NCI-H524 (cell line): Measurements from ENCODE around the gene DRAM1.
"Not testable (repeated sequence)": the region's sequence is repeated elsewhere in the genome, so short reads cannot be mapped to it uniquely, and the experiment has no call there.

ENCODE experiments used
- DNase-seq, 2 experiments: peaks; one replicate each; lab custom pipeline; 2025; lab: John Stamatoyannopoulos, UW

The DRAM1 gene

DNA sequence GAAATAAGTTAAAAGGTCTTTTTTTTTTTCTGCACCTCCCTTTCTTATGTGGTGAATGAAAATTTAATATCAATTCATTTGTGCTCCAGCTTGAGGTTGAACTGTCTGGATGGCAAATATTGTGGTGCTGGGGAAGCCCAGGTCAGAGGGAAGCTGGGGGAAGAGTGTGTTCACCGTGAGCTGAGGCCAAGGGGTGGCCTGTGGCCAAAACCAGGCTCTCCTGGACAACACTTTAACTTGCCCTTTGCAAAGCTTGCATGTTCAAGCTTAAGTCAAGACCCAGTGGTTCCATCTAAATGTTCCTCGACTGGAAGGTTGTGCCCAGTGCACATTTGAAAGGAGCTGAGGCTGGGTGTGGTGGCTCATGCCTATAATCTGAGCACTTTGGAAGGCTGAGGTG, 28.8 kb downstream of the DRAM1 start:
- no peak for DNase-seq

DNA sequence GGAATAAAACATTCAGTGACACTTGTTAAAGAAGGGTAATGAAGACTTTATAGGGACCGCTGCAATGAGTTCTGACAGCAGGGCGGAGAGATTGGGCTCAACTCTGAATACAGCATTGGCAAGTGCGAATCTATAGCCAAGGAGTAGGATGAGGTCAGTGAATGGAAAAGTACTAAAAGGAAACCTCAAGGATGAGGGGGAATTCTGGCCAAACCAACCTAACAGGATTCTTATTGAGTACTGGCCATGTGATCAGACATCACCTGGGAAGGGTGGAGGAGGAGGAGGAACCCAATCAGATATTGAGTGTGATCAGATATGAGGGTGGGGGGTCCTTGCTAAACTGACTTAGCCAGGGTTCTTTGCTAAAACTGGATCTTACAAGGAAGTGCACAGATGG, 31.0 kb downstream of the DRAM1 start:
- DNase-seq, result no peak

DNA sequence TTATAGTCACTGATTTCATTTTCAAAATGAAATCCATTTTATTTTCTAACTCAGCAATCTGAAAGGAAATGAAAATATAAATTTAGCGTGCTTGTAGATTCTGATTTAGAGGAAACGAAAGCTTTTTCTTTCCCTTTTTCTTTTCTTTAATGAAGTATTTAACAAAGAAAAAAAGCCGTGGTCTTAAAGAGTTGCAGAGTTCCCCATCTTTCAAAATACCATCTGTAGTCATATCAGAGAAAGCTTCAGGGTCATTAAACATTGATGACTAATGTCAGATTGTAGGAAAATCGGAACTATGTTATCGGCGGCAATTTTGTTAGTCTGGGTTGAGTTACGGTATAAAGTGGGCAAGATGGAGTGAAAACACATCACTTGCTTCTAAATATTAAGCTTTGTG, 32.3 kb downstream of the DRAM1 start:
- DNase-seq, result no peak

DNA sequence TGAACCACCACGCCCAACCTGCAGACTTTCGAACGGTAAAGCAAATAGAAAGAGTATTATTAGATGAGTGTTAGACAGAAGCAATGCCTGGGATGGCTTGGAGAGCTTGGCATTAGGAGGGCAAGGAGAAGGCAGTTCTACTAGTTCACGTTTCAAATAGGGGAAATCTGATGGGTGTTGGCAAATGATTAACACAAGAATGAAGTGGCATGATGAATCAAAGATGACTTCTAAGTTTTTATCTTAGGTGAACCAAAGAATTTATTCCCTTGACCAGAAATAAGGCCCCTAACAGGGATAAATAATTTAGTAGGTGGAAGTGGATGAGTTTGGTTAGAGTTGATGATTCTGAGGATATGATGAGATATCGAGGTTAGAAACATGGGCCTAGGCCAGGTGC, 38.5 kb downstream of the DRAM1 start:
- no peak for DNase-seq

DNA sequence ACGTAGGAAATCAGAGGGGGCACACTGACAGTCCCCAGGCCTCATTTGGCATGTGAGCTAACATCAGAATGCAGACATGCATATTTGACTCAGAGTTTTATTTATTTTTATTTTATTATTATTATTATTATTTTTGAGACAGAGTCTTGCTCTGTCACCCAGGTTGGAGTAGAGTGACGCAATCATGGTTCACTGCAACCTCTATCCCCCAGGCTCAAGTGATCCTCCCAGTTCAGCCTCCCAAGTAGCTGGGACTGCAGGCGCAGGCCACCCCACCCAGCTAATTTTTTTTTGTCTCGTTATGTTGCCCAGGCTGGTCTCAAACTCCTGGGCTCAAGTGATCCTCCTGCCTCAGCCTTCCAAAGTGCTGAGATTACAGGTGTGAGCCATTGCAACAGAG, 41.4 kb downstream of the DRAM1 start:
- DNase-seq, result not testable (repeated sequence)

DNA sequence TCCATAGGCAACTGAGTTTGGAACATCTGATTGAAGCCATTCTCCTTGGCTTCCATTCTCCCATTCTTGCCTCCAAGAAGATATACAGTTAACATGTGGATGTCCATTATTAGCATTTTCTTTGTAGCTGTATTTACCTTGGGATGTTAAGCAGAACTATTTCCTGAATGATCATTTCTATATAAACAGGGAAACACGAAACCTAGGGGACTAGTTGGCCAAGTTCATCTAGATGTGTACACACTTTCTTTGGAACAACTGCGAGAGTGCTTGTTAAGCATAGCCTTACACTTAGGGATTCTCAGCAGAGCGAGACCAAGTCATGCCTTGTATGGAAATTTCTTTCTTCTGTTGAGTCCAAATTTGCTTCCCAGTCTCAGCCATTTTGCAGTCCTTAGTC, 42.1 kb downstream of the DRAM1 start:
- DNase-seq, result no peak

DNA sequence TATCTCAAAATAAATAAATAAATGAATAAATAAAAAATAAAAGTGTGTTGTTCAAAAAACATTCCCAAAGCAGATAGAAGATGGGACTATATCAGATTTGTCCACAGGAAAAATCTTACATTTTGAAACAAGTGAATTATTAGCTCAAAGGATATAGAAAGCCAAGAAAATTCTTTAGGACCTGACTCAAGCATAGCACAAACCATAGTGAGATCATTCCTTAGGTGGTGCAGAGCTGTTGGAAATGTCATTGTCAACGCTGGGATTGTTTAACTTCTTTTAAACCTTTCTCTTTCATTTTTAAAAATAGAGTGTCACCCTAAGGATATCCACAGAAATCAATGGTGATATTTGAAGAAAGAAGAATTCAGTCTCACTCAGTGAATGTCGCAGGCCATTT, 43.5 kb downstream of the DRAM1 start:
- no peak for DNase-seq

DNA sequence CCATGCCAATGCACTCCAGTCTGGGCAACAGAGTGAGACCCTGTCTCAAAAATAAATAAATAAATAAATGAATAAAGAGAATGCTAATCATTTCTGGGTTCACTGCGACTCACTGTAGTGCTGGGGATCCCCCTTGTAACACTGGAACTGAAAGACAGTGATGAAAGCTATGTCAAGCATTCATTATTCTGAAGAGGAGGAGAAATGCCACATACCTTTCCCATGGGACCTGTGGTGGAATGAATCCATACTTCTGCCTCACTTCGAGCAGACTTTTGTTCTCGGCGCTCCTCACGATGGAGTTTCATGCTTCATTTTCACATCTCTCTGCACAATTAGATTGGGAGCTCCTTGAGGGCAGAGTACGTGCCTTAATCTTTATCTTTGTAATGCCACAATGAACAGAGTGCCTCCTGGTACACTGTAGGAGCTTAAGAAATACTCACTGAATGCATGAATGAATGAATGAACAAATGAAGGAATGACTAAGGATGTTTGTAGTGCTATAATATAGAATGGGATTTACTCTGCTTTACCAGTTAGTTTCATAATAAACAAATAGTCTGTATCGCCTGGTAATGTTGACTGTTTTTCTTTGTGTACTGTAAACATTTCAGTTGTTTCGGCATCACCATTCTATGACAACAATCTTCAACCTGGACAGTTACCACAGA, 45.8 kb downstream of the DRAM1 start:
- DNase-seq, result no peak

DNA sequence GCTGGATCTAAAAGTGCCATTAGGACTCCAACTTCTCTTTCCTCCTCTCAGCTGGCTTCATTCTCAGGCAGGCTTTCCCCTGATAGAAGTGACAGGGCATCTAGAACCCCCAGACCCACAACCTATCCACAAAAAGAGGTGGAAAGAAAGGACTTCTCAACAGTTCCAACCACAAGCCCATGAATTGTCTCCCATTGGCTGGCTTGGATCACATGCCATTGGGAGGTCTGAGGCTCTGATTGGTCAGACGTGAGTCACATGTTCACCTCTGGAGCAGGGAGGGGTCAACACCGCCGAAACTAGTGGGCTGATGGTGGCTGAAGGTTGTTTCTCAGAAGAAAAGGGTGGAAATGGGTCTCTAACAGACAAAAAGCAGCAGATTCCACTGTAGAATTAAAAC, 47.2 kb downstream of the DRAM1 start:
- DNase-seq, result no peak

DNA sequence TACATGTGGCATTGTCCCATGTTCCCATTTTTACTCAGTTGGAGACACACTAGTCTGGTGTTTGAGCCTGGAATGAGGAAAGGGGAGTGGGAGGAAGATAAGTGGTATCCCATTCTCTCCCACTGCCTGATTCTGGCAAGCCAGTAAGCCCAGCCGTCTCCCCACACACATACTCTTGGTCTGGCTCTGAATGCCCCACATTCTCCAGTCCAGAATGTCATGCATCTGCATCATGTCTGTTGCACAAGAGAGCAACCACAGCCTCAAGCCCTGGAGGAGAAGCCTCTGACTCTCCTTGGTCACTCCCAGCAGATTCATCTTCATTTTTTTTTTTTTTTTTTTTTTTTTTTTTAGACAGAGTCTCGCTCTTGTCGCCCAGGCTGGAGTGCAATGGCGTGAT, 48.0 kb downstream of the DRAM1 start:
- no peak for DNase-seq

DNA sequence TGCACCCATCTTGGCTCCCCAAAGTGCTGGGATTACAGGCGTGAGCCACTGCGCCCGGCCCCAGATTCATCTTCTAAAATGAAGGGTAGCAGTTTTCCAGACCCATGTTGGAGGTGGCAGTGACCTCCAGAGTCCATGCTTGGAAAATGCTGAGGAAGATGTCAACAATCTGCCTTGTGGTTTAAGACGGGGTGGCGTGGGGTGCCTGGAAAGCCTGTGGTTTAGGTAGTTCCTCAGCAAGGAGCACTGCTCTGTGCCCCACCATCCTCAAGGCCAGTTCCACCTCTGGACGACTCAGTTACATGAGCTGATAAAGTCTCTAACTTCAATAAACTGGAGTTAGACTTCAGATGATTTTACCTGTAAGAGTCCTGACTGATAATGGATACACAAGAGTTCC, 48.6 kb downstream of the DRAM1 start:
- DNase-seq, result no peak

DNA sequence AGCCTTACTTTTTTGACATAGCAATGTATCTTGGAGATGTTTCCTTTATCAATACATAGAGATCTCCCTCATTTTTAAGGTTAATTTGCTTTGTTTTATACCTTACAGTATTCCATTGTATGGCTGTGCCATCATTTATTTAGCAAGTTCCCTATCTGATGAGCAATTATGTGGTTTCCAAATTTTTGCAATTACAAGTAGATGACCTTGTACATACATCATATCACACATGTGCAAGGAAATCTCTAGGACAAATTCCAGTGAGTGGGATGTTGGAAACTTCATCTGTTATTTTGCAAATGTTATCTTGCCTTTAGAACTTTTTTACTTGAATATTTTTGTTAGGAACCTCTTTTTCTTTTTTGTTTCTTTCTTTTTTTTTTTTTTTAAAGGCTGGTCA, 49.7 kb downstream of the DRAM1 start:
- DNase-seq, result no peak

DNA sequence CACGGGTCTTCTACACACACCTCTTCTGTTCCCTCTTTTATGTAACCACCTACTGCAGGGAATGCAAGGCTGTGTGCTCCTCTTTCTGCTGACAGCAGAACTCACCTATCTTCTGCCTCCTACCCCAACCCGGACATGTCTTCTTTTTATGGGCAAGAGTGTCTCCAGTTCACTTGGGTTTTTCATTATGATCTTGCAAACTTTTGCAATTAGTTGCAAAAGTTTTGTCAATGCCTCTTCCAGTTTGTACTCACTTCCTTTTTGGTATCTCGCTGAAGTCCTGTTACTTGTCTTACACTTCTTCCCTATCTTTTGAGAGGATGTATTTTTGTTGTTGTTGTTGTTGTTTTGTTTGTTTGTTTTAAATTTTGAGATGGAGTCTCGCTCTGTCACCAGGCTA, 50.6 kb downstream of the DRAM1 start:
- no peak for DNase-seq

DNA sequence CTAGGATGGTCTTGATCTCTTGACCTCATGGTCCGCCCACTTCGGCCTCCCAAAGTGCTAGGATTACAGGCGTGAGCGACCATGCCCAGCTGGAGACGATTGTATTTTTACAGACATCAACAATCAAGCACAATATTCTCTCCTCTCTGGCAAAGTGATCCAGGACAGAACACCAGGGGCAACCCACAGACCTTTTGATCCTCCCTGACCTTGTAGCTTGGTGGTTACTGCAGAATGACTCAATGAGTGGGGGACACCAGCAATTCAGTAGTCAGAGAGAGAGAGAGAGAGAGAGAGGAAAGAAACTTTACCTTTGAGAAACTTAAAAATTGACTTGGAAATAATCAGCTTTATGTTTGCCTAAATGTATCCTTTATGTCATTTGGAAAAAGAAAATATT, 51.2 kb downstream of the DRAM1 start:
- no peak for DNase-seq

DNA sequence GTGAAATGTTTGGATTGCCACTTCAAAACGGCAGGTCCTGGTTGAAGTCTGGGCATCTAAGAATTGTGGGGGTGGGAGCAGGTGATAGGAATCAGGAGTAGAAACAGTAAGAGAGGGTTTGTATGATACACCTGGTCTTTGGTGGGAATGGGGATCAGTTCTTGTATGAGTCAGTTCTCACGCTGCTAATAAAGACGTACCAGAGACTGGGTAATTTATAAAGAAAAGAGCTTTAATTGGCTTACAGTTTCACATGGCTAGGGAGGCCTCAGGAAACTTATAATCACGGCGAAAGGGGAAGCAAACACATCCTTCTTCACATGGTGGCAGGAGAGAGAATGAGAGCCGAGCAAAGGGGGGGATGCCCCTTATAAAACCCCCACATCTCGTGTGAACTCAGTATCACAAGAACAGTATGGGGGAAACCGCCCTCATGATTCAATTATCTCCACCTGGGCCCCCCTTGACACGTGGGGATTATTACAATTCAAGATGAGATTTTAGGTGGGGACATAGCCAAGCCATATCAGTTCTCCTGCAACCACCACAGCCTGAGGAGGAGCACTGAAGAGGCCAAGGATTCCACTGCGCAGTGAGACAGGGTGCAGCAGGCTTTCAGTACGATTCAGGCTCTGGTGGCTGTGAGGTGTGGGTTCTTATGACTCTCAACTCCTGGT, 52.1 kb downstream of the DRAM1 start:
- DNase-seq, result no peak

DNA sequence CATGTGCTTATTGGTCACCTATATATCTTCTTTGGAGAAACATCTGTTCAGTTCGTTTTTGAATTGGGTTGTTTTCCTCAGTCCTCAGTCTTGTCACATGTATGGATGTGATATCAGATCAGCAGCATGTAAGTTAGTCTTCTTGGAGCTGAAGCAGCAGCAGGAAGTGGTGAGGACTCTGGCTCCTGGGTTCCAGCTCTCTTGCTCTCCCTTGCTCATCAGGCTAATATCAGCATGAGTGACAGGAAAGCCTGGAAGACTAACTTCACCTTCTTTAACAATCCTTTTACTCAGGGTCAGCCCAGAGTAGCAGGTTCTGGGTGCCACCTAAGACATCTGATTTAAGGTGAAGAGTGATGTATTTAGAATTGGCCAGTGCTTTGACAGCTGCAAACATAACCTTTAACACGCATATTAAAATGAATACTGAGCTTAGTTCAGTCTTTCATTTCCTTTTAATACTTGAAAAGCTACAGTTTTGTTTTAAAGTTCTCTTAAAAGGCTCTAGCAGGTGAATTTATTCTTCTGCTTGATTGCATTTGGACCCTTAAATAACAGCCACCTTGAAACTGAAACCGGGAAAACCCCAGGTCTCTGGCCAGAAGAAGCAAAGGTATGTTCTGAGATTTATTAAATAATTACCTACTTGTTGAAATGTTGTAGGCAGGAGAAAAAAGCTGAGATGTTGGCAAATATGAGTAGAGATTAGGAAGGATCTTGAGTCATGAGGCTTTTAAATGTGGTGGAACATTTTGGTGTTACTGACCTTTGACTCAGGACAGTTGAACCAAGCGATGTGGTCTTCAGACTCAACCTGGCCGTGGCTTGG, 54.3 kb downstream of the DRAM1 start:
- no peak for DNase-seq

DNA sequence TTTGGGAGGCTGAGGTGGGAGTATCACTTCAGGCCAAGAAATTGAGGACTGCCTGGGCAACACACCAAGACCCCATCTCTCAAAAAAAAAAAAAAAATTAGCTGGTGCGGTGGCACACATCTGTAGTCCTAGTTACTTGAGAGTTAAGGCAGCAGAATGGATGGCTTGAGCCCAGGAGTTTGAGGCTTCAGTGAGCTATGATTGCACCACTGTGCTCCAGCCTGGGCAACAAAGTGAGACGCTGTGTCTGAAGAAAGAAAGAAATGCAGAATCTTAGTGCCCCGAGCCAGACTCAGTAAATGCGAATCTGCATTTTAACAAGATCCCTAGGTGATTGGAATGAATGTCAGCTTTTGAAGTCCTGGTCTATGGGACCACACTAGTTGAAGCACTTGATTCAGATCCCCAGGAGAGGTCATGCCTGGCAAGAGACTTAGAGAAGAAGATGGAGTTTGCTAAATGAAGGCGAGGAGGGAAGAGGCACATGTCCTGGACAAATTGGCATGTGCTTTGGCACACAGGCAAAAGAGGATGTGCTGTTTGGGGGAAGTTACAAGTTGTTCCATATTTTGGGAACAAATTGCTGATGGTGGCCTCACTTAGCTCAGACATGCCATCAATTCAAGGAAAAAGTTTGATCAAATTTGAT, 56.6 kb downstream of the DRAM1 start:
- DNase-seq, result no peak

DNA sequence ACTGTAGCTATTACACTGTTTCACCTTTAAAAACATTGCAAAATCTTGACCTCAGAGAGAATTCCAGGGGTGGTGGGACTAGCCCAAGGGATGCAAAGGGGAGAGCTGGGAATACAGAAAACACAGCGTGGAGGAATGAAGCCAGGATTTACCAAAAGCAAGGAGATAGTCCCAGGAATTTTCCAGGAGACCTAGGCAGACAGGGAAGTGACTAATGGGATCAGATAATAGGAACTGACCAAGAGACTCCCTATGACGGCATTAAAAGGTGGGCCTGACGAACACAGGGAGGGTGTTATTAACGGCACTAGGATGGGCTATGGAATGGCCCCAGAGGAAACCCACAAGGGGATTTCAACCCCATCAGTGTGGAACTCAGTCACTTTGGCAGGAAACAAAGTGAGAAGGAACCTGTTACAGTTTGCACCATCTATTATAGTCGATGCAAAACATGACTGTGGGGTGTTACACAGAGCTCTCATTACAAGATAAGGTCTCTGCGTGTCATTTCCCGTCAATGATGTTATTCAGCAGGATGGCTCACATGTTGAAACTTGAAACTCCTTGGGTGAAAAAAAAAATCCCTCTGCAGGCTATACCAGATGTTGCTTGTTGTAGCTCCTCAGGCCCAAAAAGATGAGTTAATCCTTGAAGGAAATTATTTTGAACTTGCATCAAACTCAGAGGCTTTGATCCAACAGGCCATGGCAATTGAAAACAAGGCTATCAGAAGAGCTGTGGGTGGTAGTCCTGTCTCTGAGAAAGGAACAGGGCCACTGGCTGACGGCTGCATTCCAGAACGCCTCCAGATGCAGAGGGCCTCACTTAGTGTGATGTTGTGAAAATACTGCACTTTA, 58.7 kb downstream of the DRAM1 start:
- peak; percentile 5 to 77 for DNase-seq

DNA sequence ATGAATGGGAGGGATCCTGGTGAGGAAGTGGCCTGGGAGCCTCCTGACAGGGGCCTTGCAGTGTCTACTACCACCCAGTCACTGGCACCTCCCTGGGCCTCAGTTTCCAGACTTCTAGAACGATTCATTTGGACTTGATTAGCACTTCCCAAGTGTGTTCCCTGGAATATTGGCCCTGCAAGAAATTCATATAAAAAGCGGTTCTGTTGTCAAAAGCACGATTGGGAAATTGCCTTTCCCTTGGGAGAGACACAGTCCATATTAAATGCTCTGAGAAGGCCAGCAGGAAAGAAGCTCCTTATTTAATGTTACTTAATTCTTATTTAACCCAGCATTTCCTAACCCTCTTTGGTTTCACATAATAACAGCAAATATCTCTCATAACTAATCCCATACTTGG, 61.9 kb downstream of the DRAM1 start:
- no peak for DNase-seq

DNA sequence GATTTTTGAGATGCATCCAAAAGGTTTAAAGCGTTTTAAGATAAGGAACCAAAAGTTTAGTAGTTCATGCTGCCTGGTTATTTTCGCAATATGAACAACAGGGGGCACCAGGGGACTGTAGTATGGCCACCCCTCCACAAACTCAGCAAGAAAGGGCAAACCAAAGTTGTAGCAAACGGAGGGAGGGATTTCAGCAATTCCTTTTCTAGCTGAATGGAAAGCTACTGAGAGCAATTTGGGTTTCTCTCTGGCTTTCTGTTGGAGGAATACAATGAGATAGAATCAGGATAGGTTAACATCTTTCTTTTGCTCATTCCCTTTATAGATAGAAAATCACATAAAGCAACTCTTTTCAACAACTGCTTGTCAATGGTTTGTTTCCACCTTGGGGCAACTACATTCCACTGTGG, 62.5 kb downstream of the DRAM1 start:
- DNase-seq, result peak; percentile 27 to 60

DNA sequence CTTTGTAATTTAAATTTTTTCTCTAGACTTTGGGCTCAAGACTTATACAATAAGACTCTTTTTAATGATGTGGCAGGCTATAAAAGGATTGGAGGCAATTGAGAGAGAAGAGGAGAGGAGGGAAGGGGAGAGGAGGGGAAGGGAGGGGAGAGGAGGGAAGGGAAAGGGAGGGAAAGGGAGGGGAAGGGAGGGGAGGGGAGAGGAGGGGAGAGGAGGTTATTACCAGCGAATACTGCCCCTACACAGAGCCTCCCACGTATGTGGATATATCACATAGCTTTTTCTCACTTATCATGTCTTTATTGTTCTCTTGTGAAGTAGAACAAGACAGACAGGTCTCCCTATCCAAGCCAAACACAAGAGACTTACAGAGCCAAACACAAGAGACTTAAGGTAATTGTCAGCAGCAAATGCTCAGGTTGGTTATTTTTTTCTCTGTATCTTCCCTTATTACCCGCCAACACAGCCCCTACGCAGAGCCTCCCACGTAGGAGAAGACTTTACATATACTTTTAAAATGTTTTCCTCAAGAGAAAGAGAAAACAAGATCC, 63.1 kb downstream of the DRAM1 start:
- no peak for DNase-seq
